Pancreas (tissue), 10 donors: ENCODE measurements around the gene SDK1. TPM values are rescaled to one million over a fixed set of nuclear protein-coding genes. Genes with fewer than 3 reads are reported as not detected.

Experiments
- ATAC-seq, 4 donors: fragments of 200-7000 bp; cut with Tn5 transposase; one replicate each; pipeline versions ENCODE4 v1.8.0 to v1.9.1; 2020; ENCODE audit warnings: mild to moderate bottlenecking in 4 of 4, moderate library complexity in 4 of 4
- DNase-seq, 6 donors: peaks; one replicate each; pipeline ENCODE4 v3.0.0-alpha.2; 2020
- FAIRE-seq: peaks from 2 replicates; lab custom pipeline; 2012; peaks lifted over from hg19 to GRCh38; lab: Jason Lieb, UNC
- H3K27ac ChIP-seq, 4 donors: fragments of 200-600 bp; sonication (generic); 1 replicate in 3 of 4; 2 replicates in 1 of 4; pipeline versions ENCODE4 v1.5.0 to v1.8.0; 2020
- H3K27me3 ChIP-seq, 4 donors: fragments of 200-600 bp; one replicate each; pipeline ENCODE4 v1.8.0; 2021
- H3K36me3 ChIP-seq, 3 donors: fragments of 200-600 bp; sonication (generic) in 1 of 3; one replicate each; pipeline versions ENCODE4 v1.5.0 to v1.8.0; 2020 to 2021
- H3K4me1 ChIP-seq, 3 donors: fragments of 200-600 bp; one replicate each; pipeline ENCODE4 v1.8.0; 2021
- H3K4me3 ChIP-seq, 4 donors: fragments of 200-600 bp; sonication (generic) in 2 of 4; one replicate each; pipeline versions ENCODE4 v1.5.0 to v1.8.0; 2020 to 2021
- H3K9me3 ChIP-seq, 4 donors: fragments of 200-600 bp; one replicate each; pipeline ENCODE4 v1.8.0; 2021
- WGBS, 2 donors: extraction: QIAGEN DNeasy Blood & Tissue Kit; methylation state at CpG; one replicate each; pipeline ENCODE4 v1.1.7; 2013; 5-methylcytosine and 5-hydroxymethylcytosine counted together
- intact Hi-C, 3 donors: fragments of 100-400 bp; cut with DNase I; formaldehyde crosslinking; loops; one replicate each; pipeline versions ENCODE4 v1.11.1 to v1.14.2; 2022
- polyA plus RNA-seq, 2 donors: library from polyadenylated mRNA; stranded (reverse); fragments of 200-250 nt; gene quantifications; one replicate each; pipeline ENCODE4 v1.2.3, GENCODE V29; 2013
- total RNA-seq, 6 donors: library from RNA; stranded (reverse); fragmentation: NEBNext Ultra II Directional in 4 of 6; extraction: Animal tissue kit (Norgen Biotek cat#: 25700) in 4 of 6; gene quantifications; one replicate each; pipeline versions ENCODE4 v1.2.1 to v1.2.4, GENCODE V29; 2021 to 2023
- TF ChIP-seq, protein P1 (sequence below), 4 donors: fragments of 200-600 bp; sonication (generic) in 3 of 4; IDR thresholded peaks; one replicate each; pipeline versions ENCODE4 v1.5.0 to v1.8.0; 2021; ENCODE audit warnings: antibody characterized with exemption in 4 of 4
- donor health status: healthy with polysubstance abuse.
- donor health status: DM: no; HTN: no; CAD: no; lungs with moderate emphysema.
- donor health status: DM: no; HTN: no; CAD: no.
- donor health status: control.
- donor health status: control.
- donor health status: Bipolar disorder and iron deficiency.
- donor health status: DM: yes; HTN: yes; CAD: no.
- donor health status: DM: no; HTN: no; CAD: no.
- donor health status: DM: no; HTN: no; CAD: no.
- donor health status: DM: yes; HTN: yes; CAD: no.

The SDK1 gene
- total and polyA plus RNA-seq, 8 donors, result 10.8 to 30.8 (median 19.8) TPM

DNA sequence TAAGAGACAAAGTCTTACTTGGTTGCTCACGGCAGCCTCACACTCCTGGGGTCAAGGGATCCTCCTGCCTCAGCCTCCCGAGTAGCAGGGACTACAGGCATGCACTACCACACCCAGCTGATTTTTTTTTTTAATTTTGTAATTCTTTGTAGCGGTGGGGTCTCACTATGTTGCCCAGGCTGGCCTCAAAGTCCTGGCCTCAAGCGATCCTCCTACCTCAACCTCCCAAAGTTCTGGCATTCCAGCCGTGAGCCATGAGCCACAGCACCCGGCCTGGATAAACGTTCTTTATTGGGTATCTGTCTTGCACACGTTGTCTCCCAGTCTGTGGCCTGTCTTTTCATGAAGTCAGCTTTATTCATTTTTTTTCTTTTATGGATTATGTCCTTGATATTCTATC is 744.9 kb downstream of the SDK1 start:
- Histone ChIP-seq H3K4me1 (no peaks in the 10 kb centered on the region), H3K27me3 (no peaks in the 10 kb centered on the region), H3K4me3 (no peak overlapping the region), H3K27ac (no peak overlapping the region), H3K36me3 (no peaks in the 10 kb centered on the region), H3K9me3 (no peaks in the 10 kb centered on the region)
- ATAC-seq (no peak), DNase-seq (no peak), FAIRE-seq (no peak)
- TF ChIP-seq, protein P1, sequence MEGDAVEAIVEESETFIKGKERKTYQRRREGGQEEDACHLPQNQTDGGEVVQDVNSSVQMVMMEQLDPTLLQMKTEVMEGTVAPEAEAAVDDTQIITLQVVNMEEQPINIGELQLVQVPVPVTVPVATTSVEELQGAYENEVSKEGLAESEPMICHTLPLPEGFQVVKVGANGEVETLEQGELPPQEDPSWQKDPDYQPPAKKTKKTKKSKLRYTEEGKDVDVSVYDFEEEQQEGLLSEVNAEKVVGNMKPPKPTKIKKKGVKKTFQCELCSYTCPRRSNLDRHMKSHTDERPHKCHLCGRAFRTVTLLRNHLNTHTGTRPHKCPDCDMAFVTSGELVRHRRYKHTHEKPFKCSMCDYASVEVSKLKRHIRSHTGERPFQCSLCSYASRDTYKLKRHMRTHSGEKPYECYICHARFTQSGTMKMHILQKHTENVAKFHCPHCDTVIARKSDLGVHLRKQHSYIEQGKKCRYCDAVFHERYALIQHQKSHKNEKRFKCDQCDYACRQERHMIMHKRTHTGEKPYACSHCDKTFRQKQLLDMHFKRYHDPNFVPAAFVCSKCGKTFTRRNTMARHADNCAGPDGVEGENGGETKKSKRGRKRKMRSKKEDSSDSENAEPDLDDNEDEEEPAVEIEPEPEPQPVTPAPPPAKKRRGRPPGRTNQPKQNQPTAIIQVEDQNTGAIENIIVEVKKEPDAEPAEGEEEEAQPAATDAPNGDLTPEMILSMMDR (IDR thresholded peaks at IDR 0.05), result no peak
- intact Hi-C loops, result no loop called here
- 92 to 95% methylated on average over 8 of the region's 8 CpGs for WGBS, 2 donors

DNA sequence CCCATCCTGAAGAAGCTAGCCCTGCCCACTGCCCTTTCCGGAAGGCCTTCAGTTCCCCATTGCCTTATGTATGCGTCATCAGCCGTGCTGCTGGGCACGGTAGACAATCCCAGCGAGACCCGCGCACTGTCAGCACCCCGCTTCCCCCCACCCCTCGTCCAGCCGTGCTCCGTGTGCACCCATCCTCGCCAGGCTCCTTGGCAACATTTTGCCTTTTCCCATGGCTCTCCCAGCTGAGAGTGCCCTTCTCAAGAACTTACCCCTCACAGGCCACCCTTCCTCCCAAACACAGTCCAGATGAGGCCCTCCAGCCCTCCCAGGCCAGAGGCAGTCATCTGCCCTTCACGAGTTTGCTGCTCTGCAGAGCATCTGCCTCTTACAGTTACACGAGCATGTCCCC is 747.3 kb downstream of the SDK1 start:
- TF ChIP-seq, protein P1 (IDR thresholded peaks at IDR 0.05), result no peak
- intact Hi-C loops, result no loop called here
- no peak overlapping the region for H3K4me3 ChIP-seq
- no peaks in the 10 kb centered on the region for H3K27me3 ChIP-seq
- 95 to 98% methylated on average over 14 of the region's 14 CpGs for WGBS, 2 donors
- FAIRE-seq (no peak), ATAC-seq (no peak), DNase-seq (no peak)
- H3K9me3 ChIP-seq, result no peaks in the 10 kb centered on the region
- no peak overlapping the region for H3K27ac ChIP-seq
- H3K4me1 ChIP-seq, result no peaks in the 10 kb centered on the region
- no peaks in the 10 kb centered on the region for H3K36me3 ChIP-seq

DNA sequence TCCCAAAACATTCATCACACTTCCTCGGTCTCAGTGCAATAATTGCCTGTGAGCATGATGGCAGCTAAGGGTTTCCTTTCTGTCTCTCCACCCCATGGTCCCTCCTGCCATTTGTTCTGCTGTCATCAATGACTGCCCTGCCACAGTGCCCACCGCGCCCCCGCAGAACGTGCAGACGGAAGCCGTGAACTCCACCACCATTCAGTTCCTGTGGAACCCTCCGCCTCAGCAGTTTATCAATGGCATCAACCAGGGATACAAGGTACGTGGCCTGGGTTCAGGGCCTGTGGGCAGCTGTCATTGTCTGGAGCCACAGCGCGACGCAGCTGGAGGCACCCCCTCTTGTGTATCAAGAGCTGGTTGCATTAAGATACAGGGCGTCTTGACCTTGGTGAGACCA is 748.1 kb downstream of the SDK1 start:
- no peaks in the 10 kb centered on the region for H3K9me3 ChIP-seq
- H3K27ac ChIP-seq, result no peak overlapping the region
- intact Hi-C loops, result no loop called here
- FAIRE-seq (no peak), ATAC-seq (no peak), DNase-seq (no peak)
- H3K36me3 ChIP-seq, result no peaks in the 10 kb centered on the region
- TF ChIP-seq, protein P1 (IDR thresholded peaks at IDR 0.05), result no peak
- 97 to 98% methylated on average over 13 of the region's 13 CpGs for WGBS, 2 donors
- no peak overlapping the region for H3K4me3 ChIP-seq
- no peaks in the 10 kb centered on the region for H3K27me3 ChIP-seq
- H3K4me1 ChIP-seq, result no peaks in the 10 kb centered on the region

DNA sequence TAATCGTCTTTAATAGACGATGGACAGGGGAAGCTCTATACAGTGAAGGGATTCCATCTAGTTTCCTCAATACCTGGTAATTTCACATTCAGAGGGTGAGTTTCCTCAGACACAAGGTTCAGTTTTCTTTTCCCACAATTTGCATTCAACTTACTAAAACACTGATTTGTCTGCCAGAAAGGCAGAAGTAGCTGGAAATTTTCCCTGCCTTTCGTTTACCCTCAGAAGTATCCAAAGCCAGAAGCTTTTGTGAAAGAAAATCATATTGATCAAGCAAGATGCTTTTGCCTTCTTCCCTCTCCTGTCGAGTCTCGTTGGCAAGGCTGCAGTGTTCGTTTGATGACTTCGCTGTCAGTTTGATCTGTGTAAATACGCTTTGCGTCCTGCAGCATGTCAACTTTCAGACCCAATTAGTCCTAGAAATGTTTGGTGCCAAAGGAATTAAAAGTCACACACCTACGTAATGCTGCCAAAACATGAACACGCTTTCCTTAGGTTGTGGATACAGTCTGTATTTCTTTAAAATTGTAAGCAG is 749.1 kb downstream of the SDK1 start:
- no peak for FAIRE-seq
- intact Hi-C loops, result no loop called here
- TF ChIP-seq, protein P1 (IDR thresholded peaks at IDR 0.05), result no peak
- no peaks in the 10 kb centered on the region for H3K4me1 ChIP-seq
- no peak overlapping the region for H3K27ac ChIP-seq
- no peaks in the 10 kb centered on the region for H3K36me3 ChIP-seq
- no peak for DNase-seq
- no peak overlapping the region for H3K4me3 ChIP-seq
- no peaks in the 10 kb centered on the region for H3K9me3 ChIP-seq
- H3K27me3 ChIP-seq, result no peaks in the 10 kb centered on the region
- 42 to 44% methylated on average over 11 of the region's 11 CpGs for WGBS, 2 donors
- no peak for ATAC-seq

DNA sequence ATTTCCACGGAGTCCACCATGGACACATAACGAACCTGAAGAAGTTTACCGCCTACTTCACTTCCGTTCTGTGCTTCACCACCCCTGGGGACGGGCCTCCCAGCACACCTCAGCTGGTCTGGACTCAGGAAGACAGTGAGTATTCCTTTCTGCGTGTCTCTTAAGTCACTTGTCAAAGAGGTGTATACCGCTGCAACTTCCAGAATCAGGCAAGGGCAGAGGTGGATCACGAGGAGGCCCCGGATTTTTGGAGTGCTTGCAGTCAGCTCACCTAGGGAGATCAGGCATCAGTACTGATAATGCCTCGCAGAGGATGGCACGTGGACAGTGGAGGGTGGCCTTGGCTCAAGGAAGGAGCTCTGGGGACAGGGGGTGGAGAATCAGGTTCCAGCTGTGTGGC is 750.6 kb downstream of the SDK1 start:
- Histone ChIP-seq H3K4me3 (no peak overlapping the region), H3K9me3 (no peaks in the 10 kb centered on the region), H3K27me3 (no peaks in the 10 kb centered on the region), H3K36me3 (no peaks in the 10 kb centered on the region), H3K27ac (no peak overlapping the region), H3K4me1 (no peaks in the 10 kb centered on the region)
- ATAC-seq (no peak), FAIRE-seq (no peak), DNase-seq (no peak)
- TF ChIP-seq, protein P1 (IDR thresholded peaks at IDR 0.05), result no peak
- intact Hi-C loops, result no loop called here
- WGBS, 2 donors, result 91 to 94% methylated on average over 10 to 11 of the region's 11 CpGs
